A673 (cell line): ENCODE measurements around the gene SRGAP1.

ENCODE experiments used
- EZH2 ChIP-seq: fragments of 200-600 bp; sonication (generic); IDR thresholded peaks from 2 replicates; pipeline ENCODE4 v1.6.1; 2017; ENCODE audit warnings: borderline replicate concordance, low read depth, mild to moderate bottlenecking, mixed read lengths, antibody characterized with exemption, low read length; ENCODE audit not compliant: poor library complexity, severe bottlenecking
- TF ChIP-seq, protein P1 (sequence below): fragments of 300-800, 200-600 bp; sonication (generic); conservative IDR thresholded peaks from 2 replicates; pipeline ENCODE4 v1.5.1; 2017; ENCODE audit warnings: low read depth, mild to moderate bottlenecking, antibody characterized with exemption, low read length, moderate library complexity, mixed read lengths

- TF ChIP-seq, protein P1, sequence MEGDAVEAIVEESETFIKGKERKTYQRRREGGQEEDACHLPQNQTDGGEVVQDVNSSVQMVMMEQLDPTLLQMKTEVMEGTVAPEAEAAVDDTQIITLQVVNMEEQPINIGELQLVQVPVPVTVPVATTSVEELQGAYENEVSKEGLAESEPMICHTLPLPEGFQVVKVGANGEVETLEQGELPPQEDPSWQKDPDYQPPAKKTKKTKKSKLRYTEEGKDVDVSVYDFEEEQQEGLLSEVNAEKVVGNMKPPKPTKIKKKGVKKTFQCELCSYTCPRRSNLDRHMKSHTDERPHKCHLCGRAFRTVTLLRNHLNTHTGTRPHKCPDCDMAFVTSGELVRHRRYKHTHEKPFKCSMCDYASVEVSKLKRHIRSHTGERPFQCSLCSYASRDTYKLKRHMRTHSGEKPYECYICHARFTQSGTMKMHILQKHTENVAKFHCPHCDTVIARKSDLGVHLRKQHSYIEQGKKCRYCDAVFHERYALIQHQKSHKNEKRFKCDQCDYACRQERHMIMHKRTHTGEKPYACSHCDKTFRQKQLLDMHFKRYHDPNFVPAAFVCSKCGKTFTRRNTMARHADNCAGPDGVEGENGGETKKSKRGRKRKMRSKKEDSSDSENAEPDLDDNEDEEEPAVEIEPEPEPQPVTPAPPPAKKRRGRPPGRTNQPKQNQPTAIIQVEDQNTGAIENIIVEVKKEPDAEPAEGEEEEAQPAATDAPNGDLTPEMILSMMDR, result no peak
- TF ChIP-seq EZH2, result no peak
These were observed 146.5 kb downstream of the SRGAP1 start for GRCh38 chr12:63990828-63991547.
